KMS-11 (cell line): ENCODE results near the gene LGR4.

Experiments
- H2AFZ ChIP-seq: fragments of 200-600 bp; sonication (generic); 2 replicates; pipeline ENCODE4 v1.6.1; 2016; ENCODE audit warnings: antibody characterized with exemption, mixed run types, low read depth
- H3K27ac ChIP-seq: fragments of 200-600 bp; sonication (generic); 2 replicates; pipeline ENCODE4 v1.6.1; 2016; ENCODE audit warnings: mild to moderate bottlenecking, mixed run types
- H3K27me3 ChIP-seq: fragments of 200-600 bp; sonication (generic); 2 replicates; pipeline ENCODE4 v1.6.1; 2017; ENCODE audit warnings: mild to moderate bottlenecking, low read depth, mixed run types, moderate library complexity; ENCODE audit not compliant: insufficient read depth
- H3K36me3 ChIP-seq: fragments of 200-600 bp; sonication (generic); 2 replicates; pipeline ENCODE4 v1.6.1; 2017; ENCODE audit warnings: mild to moderate bottlenecking, mixed run types; ENCODE audit not compliant: insufficient read depth
- H3K4me1 ChIP-seq: fragments of 200-600 bp; sonication (generic); 2 replicates; pipeline ENCODE4 v1.6.1; 2016; ENCODE audit warnings: mild to moderate bottlenecking, low read depth, mixed run types; ENCODE audit not compliant: poor library complexity, severe bottlenecking
- H3K4me2 ChIP-seq: fragments of 200-600 bp; sonication (generic); 2 replicates; pipeline ENCODE4 v1.7.0; 2016; ENCODE audit warnings: mild to moderate bottlenecking, mixed run types
- H3K4me3 ChIP-seq: fragments of 200-600 bp; sonication (generic); IDR thresholded peaks from 2 replicates; pipeline ENCODE4 v1.6.1; 2017; ENCODE audit warnings: low read depth, low read length, mixed read lengths; ENCODE audit not compliant: insufficient read depth
- H3K79me2 ChIP-seq: fragments of 200-600 bp; sonication (generic); 2 replicates; pipeline ENCODE4 v1.6.1; 2016; ENCODE audit warnings: low read depth, mixed run types; ENCODE audit not compliant: insufficient read depth
- H3K9ac ChIP-seq: fragments of 200-600 bp; sonication (generic); 2 replicates; pipeline ENCODE4 v1.6.1; 2016; ENCODE audit warnings: mild to moderate bottlenecking, mixed run types
- H4K20me1 ChIP-seq: fragments of 200-600 bp; sonication (generic); 2 replicates; pipeline ENCODE4 v1.6.1; 2016; ENCODE audit warnings: mild to moderate bottlenecking, mixed run types; ENCODE audit not compliant: insufficient read depth
- CTCF ChIP-seq: fragments of 200-600 bp; sonication (generic); conservative IDR thresholded peaks from 2 replicates; pipeline ENCODE4 v1.6.1; 2017; ENCODE audit warnings: low read depth, mild to moderate bottlenecking, antibody characterized with exemption, low read length, moderate library complexity, mixed read lengths

LGR4 gene

GRCh38 chr11:27404427-27404826 lies 68.2 kb downstream of the LGR4 start:
- Histone ChIP-seq H3K4me1 (no peaks in the 10 kb centered on the region), H2AFZ (no peak overlapping the region), H3K9ac (no peak overlapping the region), H3K4me3 (no peak overlapping the region), H3K36me3 (no peaks in the 10 kb centered on the region), H3K27ac (no peak overlapping the region), H3K79me2 (no peaks in the 10 kb centered on the region), H4K20me1 (no peaks in the 10 kb centered on the region), H3K27me3 (no peaks in the 10 kb centered on the region), H3K4me2 (no peak overlapping the region)
- no peak for TF ChIP-seq CTCF

DNA sequence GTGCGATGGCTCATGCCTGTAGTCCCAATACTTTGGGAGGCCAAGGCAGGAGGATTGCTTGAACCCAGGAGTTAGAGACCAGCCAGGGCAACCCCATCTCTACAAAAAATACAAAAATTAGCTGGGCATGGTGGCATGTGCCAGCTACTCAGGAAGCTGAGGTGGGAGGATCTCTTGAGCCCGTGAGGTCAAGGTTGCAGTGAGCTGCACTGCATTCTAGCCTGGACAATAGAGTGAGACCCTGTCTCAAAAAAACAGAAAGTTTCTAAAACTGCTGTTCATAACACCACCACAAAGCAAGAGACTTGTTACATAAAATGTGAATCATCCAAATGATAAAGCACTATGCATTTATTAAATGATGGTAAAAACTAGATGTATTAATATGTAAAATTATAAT lies 69.4 kb downstream of the LGR4 start:
- no peak for TF ChIP-seq CTCF
- Histone ChIP-seq H4K20me1 (no peaks in the 10 kb centered on the region), H3K27ac (no peak overlapping the region), H3K4me1 (no peaks in the 10 kb centered on the region), H3K4me3 (no peak overlapping the region), H3K79me2 (no peaks in the 10 kb centered on the region), H3K4me2 (no peak overlapping the region), H3K27me3 (no peaks in the 10 kb centered on the region), H3K36me3 (no peaks in the 10 kb centered on the region), H2AFZ (no peak overlapping the region), H3K9ac (no peak overlapping the region)

DNA sequence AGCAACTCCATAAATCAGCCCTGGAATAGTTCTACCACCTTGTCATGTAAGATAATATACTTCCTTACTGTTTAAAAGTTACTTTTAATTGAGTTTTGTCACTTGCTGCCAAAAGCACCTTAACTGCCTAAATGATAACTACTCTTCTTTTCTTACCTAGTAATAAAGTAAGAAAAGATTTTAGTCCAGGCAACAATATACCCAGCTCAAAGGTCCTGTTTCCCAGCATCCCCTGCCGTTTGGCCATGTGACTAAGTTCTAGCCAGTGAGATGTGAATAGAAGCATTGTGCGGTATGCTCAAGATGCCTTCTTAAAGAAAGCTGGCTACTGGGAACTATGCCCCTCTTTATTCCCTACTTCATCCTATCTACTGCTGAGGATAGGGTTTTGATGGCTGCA lies 70.1 kb downstream of the LGR4 start:
- TF ChIP-seq CTCF = no peak
- no peaks in the 10 kb centered on the region for H3K36me3 ChIP-seq
- H3K4me2 ChIP-seq = no peak overlapping the region
- no peaks in the 10 kb centered on the region for H3K79me2 ChIP-seq
- H4K20me1 ChIP-seq = no peaks in the 10 kb centered on the region
- no peaks in the 10 kb centered on the region for H3K4me1 ChIP-seq
- no peak overlapping the region for H3K27ac ChIP-seq
- no peak overlapping the region for H3K9ac ChIP-seq
- H3K27me3 ChIP-seq = no peaks in the 10 kb centered on the region
- no peak overlapping the region for H2AFZ ChIP-seq
- no peak overlapping the region for H3K4me3 ChIP-seq

GRCh38 chr11:27401833-27402316 lies 70.7 kb downstream of the LGR4 start:
- Histone ChIP-seq H3K9ac (no peak overlapping the region), H3K36me3 (no peaks in the 10 kb centered on the region), H4K20me1 (no peaks in the 10 kb centered on the region), H3K4me1 (no peaks in the 10 kb centered on the region), H3K27me3 (no peaks in the 10 kb centered on the region), H3K79me2 (no peaks in the 10 kb centered on the region), H3K4me2 (no peak overlapping the region), H3K4me3 (no peak overlapping the region), H2AFZ (no peak overlapping the region), H3K27ac (no peak overlapping the region)
- no peak for TF ChIP-seq CTCF
